HCT116 (cell line): ENCODE results near the gene MEGF6. TPM values are rescaled to one million over a fixed set of nuclear protein-coding genes. Genes with fewer than 3 reads are reported as not detected.

Experiments
- ATAC-seq: fragments of 200-7000 bp; cut with Tn5 transposase; 2 replicates; pipeline ENCODE4 v1.9.1; 2020; ENCODE audit warnings: mild to moderate bottlenecking, moderate library complexity
- BruUV-seq: library from RNA; stranded (reverse); fragments of 400-500 nt; replicated peaks from 2 replicates; lab custom pipeline; 2021; lab: Mats Ljungman, UMichigan
- CTCF ChIA-PET: fragments of 300-600 bp; sonication (Branson Sonifier 250); formaldehyde crosslinking; loops from one replicate; lab custom pipeline; 2021; ENCODE audit warnings: antibody characterized with exemption; lab: Charles Lee
- POLR2A ChIA-PET: fragments of 300-600, 350-600 bp; sonication (Branson Sonifier 250); formaldehyde crosslinking; loops from one replicate; lab custom pipeline; 2021; ENCODE audit warnings: antibody characterized with exemption; lab: Charles Lee
- RAD21 ChIA-PET, 2 experiments: fragments of 300-600 bp; sonication (Branson Sonifier 250); formaldehyde crosslinking; loops; one replicate each; lab custom pipeline; 2023; ENCODE audit warnings: low total read pairs in 2 of 2; ENCODE audit not compliant: uncharacterized antibody in 2 of 2, unreplicated experiment in 2 of 2, low non-redundant PET in 1 of 2; lab: Charles Lee
- DNase-seq: peaks from one replicate; pipeline ENCODE4 v3.0.0-alpha.2; 2010; ENCODE audit warnings: low read depth, low spot score
- H2AFZ ChIP-seq: fragments of 200-600 bp; shearing (Covaris generic), sonication (generic); 2 replicates; pipeline ENCODE4 v1.6.1; 2017; ENCODE audit warnings: low read depth, mixed run types, mixed read lengths, antibody characterized with exemption, low read length; ENCODE audit not compliant: poor library complexity, severe bottlenecking
- H3K27ac ChIP-seq: 2 replicates; pipeline ENCODE4 v1.5.1; 2012; ENCODE audit warnings: low read depth, low read length
- H3K27me3 ChIP-seq: fragments of 200-600 bp; sonication (generic); 2 replicates; pipeline ENCODE4 v1.6.1; 2016; ENCODE audit warnings: mixed run types, low read length, mixed read lengths; ENCODE audit not compliant: insufficient read depth
- H3K36me3 ChIP-seq, 2 experiments: fragments of 200-500 bp in 1 of 2; fragments of 200-600 bp in 1 of 2; sonication (Bioruptor generic) in 1 of 2; sonication (generic) in 1 of 2; 2 replicates each; pipeline versions ENCODE4 v1.5.1 to v1.6.1; 2014 to 2016; ENCODE audit warnings: low read length in 2 of 2, inconsistent platforms in 1 of 2, mixed read lengths in 1 of 2, mixed run types in 1 of 2; ENCODE audit not compliant: insufficient read depth in 2 of 2, control insufficient read depth in 1 of 2
- H3K4me1 ChIP-seq, 2 experiments: fragments of 200-600 bp in 1 of 2; sonication (generic) in 1 of 2; 2 replicates each; pipeline versions ENCODE4 v1.5.1 to v1.6.1; 2012 to 2017; ENCODE audit warnings: low read length in 2 of 2, inconsistent platforms in 1 of 2, mild to moderate bottlenecking in 1 of 2, mixed read lengths in 1 of 2, mixed run types in 1 of 2, moderate library complexity in 1 of 2; ENCODE audit not compliant: insufficient read depth in 2 of 2, control insufficient read depth in 1 of 2
- H3K4me2 ChIP-seq: fragments of 200-600 bp; sonication (generic); 2 replicates; pipeline ENCODE4 v1.6.1; 2017; ENCODE audit warnings: mixed run types, low read length, mixed read lengths
- H3K4me3 ChIP-seq, 2 experiments: fragments of 200-600 bp in 1 of 2; sonication (generic) in 1 of 2; replicated peaks in 1 of 2; 2 replicates each; pipeline ENCODE4 v1.5.1; 2011 to 2016; ENCODE audit warnings: low read length in 2 of 2, control low read depth in 1 of 2, low read depth in 1 of 2, mild to moderate bottlenecking in 1 of 2, mixed read lengths in 1 of 2, mixed run types in 1 of 2
- H3K79me2 ChIP-seq: fragments of 200-600 bp; sonication (generic); 2 replicates; pipeline ENCODE4 v1.6.1; 2017; ENCODE audit warnings: mild to moderate bottlenecking, mixed run types, low read length, moderate library complexity, mixed read lengths; ENCODE audit not compliant: insufficient read depth
- H3K9ac ChIP-seq: fragments of 200-600 bp; sonication (generic); 2 replicates; pipeline ENCODE4 v1.6.1; 2016; ENCODE audit warnings: low read length, mixed read lengths
- H3K9me2 ChIP-seq: fragments of 200-600 bp; sonication (generic), shearing (Covaris generic); 2 replicates; pipeline ENCODE4 v1.6.1; 2017; ENCODE audit warnings: mixed run types, mild to moderate bottlenecking, moderate library complexity; ENCODE audit not compliant: insufficient read depth
- H3K9me3 ChIP-seq, 2 experiments: fragments of 200-500 bp in 1 of 2; fragments of 200-600 bp in 1 of 2; sonication (Bioruptor generic) in 1 of 2; sonication (generic) in 1 of 2; 2 replicates each; pipeline ENCODE4 v1.6.1; 2014 to 2017; ENCODE audit warnings: low read length in 2 of 2, mixed read lengths in 2 of 2, inconsistent platforms in 1 of 2, low read depth in 1 of 2, mild to moderate bottlenecking in 1 of 2, mixed run types in 1 of 2, moderate library complexity in 1 of 2; ENCODE audit not compliant: control insufficient read depth in 1 of 2, insufficient read depth in 1 of 2
- H4K20me1 ChIP-seq: fragments of 200-600 bp; sonication (generic), shearing (Covaris generic); 2 replicates; pipeline ENCODE4 v1.6.1; 2017; ENCODE audit warnings: mixed run types, mild to moderate bottlenecking, moderate library complexity; ENCODE audit not compliant: insufficient read depth
- CBX3 ChIP-seq: IDR thresholded peaks from 2 replicates; pipeline ENCODE4 v1.6.1; 2012; ENCODE audit warnings: low read depth
- EGR1 ChIP-seq: IDR thresholded peaks from 2 replicates; pipeline ENCODE4 v1.6.1; 2012; ENCODE audit warnings: low read depth
- REST ChIP-seq: IDR thresholded peaks from 2 replicates; pipeline ENCODE4 v1.6.1; 2012; ENCODE audit warnings: low read depth
- intact Hi-C: fragments of 100-400 bp; cut with micrococcal nuclease; formaldehyde crosslinking; loops from 2 replicates; pipeline ENCODE4 v1.10.0; 2022
- total RNA-seq: library from RNA; stranded (reverse); gene quantifications from one replicate; pipeline ENCODE4 v1.2.1, GENCODE V29; 2021; ENCODE audit not compliant: unreplicated experiment

MEGF6 gene
- total RNA-seq, 1 experiment from 2014 or later = 47.6 TPM

GRCh38 chr1:3494321-3495308 is 116.7 kb downstream of the MEGF6 start:
- Histone ChIP-seq H3K4me3 (no peak overlapping the region), H3K36me3 (no peaks in the 10 kb centered on the region), H3K79me2 (no peaks in the 10 kb centered on the region), H3K9ac (no peak overlapping the region), H4K20me1 (no peaks in the 10 kb centered on the region), H3K9me2 (no peaks in the 10 kb centered on the region), H3K4me1 (peaks cover 0 to 26% of the 10 kb centered on the region in 2 experiments; a peak in 1 of 4 replicates), H3K27ac (no peak overlapping the region), H2AFZ (no peak overlapping the region), H3K27me3 (no peaks in the 10 kb centered on the region), H3K9me3 (no peaks in the 10 kb centered on the region), H3K4me2 (no peak overlapping the region)
- TF ChIP-seq EGR1 = no peak
- TF ChIP-seq CBX3 = no peak
- CTCF ChIA-PET = interaction anchor here (1.2 kb wide), 1 partner anchor 124 kb away, joined by 3 read pairs; no protein-coding TSS in a partner anchor
- no TSS peak for BruUV-seq
- no peak for ATAC-seq
- POLR2A ChIA-PET = no interaction called here
- intact Hi-C loops = no loop called here
- RAD21 ChIA-PET = no interaction called here
- no peak for DNase-seq

GRCh38 chr1:3492545-3493246 is 118.6 kb downstream of the MEGF6 start:
- CTCF ChIA-PET = interaction anchor here (1.1 to 1.2 kb wide), 3 partner anchors 40 to 128 kb away, joined by 3 to 5 read pairs (median 3); no protein-coding TSS in a partner anchor
- H3K79me2 ChIP-seq = no peaks in the 10 kb centered on the region
- H3K27ac ChIP-seq = no peak overlapping the region; the same call in 1 of the 2 replicates
- peaks cover 0 to 26% of the 10 kb centered on the region in 2 experiments; a peak in 1 of 4 replicates for H3K4me1 ChIP-seq
- no peak for DNase-seq
- peaks cover 0 to 9% of the 10 kb centered on the region in 2 experiments; a peak in 1 of 4 replicates for H3K9me3 ChIP-seq
- POLR2A ChIA-PET = no interaction called here
- no peak overlapping the region for H3K9ac ChIP-seq
- H2AFZ ChIP-seq = no peak overlapping the region
- no peak overlapping the region for H3K4me3 ChIP-seq
- no peaks in the 10 kb centered on the region for H4K20me1 ChIP-seq
- RAD21 ChIA-PET = interaction anchor here in 1 of 2 experiments (0.6 kb wide), 1 partner anchor 96 kb away, joined by 4 read pairs; no protein-coding TSS in a partner anchor
- no peak for TF ChIP-seq REST
- no peak overlapping the region for H3K4me2 ChIP-seq
- no peaks in the 10 kb centered on the region for H3K36me3 ChIP-seq
- H3K9me2 ChIP-seq = no peaks in the 10 kb centered on the region
- H3K27me3 ChIP-seq = no peaks in the 10 kb centered on the region
- intact Hi-C loops = no loop called here
- no TSS peak for BruUV-seq
- no peak for ATAC-seq
